KBM-7 (cell line): ENCODE data around the gene FMO2.
"Not testable (repeated sequence)": the region's sequence is repeated elsewhere in the genome, so short reads cannot be mapped to it uniquely, and the experiment has no call there.

Experiments
- DNase-seq: peaks from one replicate; pipeline ENCODE4 v3.0.0-alpha.2; 2015
- in situ Hi-C: fragments of 300-500 bp; cut with MboI; formaldehyde crosslinking; loops from 2 replicates; pipeline ENCODE4 v1.14.3; 2020; ENCODE audit warnings: low sequenced_read_pairs, low pct_unique_long_range_greater_than_20kb, mixed read lengths

FMO2 gene

DNA sequence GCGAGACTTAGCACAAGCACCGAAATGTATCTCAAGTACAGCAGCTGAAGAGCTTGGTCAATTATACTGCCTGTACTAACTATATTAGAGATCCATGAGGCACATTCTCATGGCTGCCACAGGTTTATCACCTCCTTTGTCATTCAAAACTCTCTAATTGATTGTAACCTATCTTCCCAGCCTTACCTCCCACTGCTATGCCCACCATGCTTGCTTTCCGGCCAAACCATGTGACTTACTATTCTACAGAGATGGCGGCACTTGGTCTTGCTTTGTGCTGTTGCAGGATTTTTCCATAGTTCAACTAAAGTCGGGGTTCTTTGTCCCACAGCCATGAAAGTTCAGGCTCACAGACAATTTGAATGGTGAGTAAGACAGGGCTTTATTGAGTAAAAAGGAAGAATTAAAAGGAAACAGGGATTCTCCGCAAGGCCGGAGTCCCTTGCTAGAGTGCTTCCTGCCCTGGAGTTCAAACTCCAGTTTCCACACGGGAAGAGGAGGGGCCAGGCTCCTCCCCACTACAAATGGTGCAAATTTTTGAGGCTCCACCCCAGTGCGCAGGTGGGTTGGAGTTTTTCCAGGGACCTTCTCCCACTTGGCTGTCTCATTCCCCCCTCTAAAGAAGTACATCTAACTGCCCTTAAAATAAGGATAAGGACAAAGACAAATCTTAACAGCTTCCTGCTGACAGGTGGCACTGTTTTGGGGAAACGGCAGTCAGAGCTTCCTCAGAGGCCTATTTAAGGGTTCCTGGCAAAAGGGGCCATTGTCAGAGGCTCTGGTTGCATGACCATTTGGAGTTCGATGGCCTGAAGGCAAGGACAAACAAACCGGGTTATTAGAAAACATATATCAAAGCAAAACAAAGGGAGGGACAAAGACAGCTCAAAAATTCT, 28.7 kb downstream of the FMO2 start:
- no peak for DNase-seq
- in situ Hi-C loops = no loop called here

DNA sequence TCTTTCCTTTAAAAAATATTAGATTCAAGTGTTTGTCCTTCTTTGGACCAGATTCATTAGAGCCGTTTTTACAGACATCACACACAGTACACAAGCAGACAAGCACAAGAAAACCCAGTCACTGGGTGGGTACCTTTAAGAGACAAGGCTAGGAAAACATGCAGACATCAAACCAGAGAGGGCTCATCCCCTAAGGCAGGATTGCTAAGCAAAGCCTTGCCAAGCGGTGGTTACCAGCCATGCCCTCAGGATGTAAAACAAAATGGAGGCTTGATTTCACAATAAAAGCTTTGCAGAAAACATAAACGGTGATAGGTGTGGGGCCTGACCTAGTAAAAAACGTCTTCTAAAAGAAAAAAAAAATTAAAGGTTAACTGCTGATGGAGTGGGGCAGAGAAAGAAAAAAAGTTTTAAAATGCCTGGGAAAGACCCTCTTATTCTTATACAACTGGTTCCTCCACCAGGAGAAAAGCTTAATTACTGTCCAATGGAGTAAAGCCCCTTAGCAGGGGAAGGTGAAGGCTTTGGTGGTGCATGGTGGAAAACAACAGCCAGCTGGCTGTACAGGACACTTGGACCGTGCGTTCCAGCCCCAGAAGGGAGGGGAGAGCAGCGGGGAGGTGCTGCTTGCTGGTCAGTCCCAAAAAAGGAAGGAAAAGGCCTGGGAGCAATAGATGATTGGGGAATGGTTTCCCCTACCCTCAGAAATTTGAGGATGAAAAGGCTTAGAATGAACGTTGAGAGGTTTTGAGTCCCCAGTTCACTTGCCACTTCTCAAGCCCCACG, 32.8 kb downstream of the FMO2 start:
- DNase-seq = no peak
- in situ Hi-C loops = no loop called here

DNA sequence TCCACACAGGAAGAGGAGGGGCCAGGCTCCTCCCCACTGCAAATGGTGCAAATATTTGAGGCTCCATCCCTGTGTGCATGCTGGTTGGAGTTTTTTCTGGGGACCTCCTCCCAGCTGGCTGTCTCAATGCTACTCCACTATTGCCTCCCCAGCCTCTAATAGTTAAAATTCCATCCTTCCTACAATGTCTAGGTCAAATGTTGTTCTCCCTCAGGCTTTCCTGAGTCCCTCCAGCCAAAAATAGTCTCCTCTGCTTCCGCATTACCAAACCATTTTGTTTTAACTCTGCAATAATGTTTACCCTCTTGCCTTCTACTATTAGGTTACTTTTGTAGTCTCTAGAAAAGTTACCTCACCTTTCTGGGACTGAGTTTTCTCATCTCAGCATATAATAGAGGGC, 33.6 kb downstream of the FMO2 start:
- in situ Hi-C loops = no loop called here
- no peak for DNase-seq

DNA sequence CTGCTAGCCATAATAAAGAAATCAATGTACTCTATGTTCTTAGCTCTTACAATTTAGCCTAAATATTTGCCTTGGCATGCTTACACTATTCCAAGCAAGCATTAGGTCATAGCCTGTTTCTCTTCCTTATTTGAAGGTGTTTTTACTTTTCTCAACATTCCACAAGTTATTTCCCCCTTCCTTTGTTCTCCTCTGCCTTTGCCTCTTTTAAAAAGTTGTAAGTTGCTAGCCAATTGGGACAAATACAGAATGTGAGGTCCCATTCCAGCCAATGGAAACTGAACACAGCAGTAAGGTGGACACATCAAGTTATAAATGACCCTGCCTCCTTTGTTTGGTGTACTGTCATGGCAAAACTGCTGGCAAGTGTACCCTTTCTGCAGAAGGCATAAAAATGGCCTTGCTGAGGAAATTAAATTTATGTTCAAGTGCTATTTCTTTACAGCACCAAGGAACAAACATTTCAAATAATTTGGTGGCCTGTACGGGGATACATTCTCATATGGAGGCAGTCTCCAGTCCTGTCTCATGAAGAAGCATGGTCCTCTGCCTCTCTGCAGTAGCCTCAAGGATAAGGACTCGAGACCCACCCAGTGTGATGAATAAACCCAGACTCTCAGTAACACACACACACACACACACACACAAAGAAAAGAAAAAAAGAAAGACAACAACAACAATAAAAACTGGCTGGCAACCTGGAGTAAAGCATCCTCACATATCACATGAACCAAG, 34.4 kb downstream of the FMO2 start:
- in situ Hi-C loops = no loop called here
- no peak for DNase-seq

DNA sequence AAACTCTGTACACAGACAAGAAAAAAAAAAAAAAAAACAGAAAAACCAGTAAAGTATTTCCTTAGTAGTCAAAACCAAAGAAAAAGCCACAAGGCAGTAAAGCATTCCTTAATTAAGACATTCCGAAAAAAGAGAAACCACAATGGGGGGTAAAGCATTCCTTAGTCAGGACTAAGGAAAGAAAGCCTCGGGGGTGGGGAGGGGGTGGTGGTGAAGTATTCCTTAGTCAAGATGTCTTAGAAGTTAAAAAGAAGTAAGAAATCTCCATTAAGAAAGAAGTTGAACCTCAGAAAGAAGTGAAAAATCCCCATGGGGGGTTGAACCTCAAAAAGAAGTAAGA, 35.0 kb downstream of the FMO2 start:
- in situ Hi-C loops = no loop called here
- DNase-seq = no peak

DNA sequence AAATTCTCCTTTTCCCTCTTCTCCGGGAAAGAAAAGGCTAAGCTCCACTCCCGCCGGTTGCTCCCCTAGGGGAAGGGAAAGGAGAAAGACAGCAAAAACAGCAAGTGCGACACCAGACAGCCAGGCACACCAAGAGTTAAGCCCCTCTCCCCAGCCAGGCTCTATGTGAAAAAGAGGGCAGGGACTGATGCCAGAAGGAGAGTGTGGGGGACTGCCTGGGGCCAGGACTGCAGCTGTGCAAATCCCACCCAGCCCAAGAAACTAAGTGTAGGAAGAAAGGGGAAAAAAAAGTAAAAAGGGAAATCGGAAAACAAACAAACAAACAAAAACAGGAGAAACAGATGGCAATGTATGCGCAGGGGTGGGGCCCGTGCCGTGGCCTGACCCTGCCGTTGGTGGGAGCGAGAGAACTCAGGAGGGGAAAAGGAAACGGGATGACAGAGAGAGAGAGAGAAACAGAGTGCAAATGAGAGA, 35.5 kb downstream of the FMO2 start:
- no peak for DNase-seq
- in situ Hi-C loops = no loop called here

DNA sequence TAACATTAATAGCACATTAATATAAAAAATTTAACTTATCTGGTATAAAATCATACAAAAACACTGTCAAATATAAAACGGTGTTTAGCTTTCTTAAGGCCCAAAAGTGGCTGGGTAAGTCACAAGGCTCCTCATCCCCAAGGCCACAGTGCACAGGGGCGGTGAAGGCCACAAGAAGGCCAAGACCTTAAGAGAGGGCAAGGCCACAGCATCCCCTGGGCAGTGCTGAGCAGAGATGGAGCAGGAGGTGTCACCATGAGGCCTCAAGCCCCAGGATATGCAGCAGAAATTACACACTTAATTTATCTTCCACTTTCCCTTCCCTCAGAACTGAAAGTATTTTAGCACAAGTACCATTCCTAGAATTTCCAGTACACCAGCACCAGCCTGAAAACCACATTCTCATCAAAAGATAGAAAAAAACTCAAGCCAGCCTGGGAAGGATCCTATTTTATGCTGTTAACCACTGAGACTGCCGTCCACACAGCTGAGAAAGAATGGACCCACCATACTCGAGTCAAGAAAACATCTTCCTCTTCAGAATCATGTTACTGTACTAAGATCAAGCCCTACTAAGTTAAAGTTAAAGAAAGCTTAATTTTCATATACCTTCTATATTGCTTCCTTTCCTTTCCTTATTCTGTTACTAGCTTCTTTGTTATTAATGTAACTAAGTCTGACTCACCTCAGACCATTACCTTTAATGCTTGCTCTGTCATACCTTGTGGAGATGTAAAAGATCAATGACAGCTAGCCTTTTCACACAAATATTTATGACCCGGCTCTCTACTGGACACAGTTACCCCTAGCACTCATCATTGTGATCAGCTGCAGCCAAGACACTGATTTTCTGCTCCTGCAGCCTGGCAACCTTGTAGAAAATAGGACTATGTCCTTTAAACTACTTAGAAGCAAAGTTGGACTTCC, 36.8 kb downstream of the FMO2 start:
- in situ Hi-C loops = no loop called here
- DNase-seq = no peak

DNA sequence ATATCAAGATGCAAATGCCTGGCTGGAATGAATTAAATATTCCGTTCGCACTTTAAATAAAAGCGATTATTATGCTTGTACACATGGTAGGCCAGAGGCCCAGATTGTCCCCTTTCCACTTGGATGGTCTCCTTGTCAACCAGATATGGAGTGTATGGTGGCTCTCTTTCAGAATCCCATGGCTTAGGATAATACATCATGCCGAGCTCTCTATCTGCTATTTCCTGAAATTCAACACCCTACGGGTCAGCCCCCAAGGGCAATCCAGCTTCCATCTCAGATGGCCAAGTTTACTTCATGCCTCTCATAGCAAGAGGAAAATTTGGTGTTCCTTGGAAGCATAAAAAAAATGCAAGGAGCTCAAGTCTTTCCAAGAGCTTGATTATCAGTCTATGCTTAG, 37.8 kb downstream of the FMO2 start:
- in situ Hi-C loops = no loop called here
- no peak for DNase-seq

DNA sequence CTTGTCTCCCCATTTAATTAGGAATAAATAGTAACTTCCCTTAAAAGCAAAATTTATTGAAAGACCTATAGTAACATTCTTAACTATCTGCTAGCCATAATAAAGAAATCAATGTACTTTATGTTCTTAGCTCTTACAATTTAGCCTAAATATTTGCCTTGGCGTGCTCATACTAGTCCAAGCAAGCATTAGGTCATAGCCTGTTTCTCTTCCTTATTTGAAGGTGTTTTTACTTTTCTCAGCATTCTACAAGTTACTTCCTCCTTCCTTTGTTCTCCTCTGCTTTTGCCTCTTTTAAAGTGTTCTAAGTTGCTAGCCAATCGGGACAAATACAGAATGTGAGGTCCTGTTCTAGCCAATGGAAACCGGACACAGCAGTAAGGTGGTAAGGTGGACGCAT, 39.2 kb downstream of the FMO2 start:
- in situ Hi-C loops = not testable (repeated sequence)
- DNase-seq = peak; percentile 23

DNA sequence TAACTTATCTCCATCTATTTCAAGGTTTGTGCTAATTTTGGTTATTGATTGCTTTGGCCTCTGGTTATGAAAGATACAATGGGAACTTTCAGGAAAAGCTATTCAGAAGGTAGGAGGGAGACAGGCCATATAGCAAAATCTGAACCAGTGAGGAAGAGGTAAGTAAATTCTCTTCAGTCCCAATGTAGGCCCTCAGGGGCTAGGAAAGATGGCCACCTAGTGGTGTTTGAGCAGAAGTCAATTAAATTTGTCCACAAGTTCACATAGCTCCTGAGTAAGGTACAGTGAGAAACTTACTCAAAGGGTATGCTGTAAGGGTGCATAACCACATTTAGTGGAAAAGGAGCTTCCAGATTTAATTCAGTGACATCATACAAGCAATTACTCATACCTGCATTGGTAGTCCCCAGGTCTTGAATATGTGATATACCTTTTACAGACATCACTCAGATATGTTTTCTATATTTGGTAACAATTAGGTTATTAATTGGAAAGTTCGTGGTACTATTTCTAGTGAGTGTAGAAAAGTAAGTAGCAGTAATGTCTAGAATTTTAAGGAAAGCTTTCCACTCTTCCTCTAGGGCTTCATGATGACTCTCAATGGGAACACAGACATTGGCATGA, 41.8 kb downstream of the FMO2 start:
- in situ Hi-C loops = no loop called here
- peak; percentile 45 for DNase-seq

DNA sequence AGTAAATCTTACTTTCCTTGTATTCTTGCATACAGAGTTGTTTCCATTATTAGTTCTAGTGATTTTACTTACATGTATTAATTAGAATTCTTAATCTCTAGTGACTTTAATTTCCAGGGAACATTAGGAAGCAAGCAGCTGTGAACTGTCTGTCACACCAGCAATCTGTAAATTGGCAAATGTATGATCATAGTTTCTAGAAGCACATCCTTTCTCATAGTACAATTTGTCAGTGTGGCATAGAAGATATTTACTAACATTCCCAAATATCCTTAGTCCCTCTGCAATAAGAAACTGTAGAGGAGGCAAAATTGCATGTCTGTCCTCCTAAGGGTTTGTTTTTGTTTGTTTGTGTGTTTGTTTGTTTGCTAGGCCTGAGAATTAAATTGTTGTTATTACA, 46.2 kb downstream of the FMO2 start:
- no peak for DNase-seq
- in situ Hi-C loops = no loop called here

DNA sequence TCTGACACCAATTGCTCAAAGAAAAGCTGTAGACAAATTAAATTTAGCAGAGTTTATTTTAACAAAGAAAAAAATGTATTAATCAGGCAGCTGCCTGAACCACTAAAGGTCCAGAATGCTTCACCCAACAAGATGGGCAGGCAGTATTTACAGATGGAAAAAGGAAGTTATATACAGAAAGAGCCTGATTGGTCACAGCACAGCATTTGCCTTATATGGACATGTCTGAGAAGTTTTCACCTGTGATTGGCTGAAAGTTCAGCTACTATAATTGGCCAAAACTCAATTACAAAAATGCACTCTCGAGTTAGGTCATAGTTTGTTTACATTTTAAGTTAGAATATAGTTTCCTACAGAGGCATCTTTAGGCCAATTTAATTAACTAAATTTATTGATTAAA, 48.1 kb downstream of the FMO2 start:
- in situ Hi-C loops = no loop called here
- no peak for DNase-seq

DNA sequence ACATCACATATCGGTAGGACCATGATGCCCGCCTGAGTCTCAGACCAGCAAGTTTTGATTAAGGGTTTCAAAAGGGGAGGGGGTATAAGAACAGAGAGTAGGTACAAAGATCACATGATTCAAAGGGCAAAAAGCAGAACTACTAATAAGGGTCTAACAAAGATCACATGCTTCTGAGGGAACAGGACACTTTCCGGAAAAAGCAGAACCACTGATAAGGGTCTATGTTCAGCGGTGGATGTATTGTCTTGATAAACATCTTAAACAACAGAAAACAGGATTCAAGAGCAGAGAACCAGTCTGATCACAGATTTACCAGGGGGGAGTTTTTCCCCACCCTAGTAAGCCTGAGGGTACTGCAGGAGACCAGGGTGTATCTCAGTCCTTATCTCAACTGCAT, 51.1 kb downstream of the FMO2 start:
- in situ Hi-C loops = not testable (repeated sequence)
- DNase-seq = peak; percentile 54

DNA sequence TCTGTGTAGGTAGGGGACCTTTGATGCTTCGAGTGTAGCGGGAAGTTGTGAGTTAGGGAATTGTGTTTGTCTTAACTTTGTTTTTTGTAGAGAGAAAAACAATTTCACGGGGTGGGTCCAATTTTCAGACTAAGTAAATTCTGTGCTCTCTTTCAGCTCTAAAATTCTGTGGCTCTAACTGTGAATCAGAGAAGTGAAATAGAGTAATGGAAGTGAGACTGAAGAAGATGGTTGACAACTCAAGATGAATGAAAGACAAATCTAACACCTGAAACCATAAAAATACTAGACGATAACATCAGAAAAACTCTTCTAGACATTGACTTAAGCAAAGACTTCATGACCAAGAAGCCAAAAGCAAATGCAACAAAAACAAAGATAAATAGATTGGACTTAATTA, 58.8 kb downstream of the FMO2 start:
- in situ Hi-C loops = no loop called here

DNA sequence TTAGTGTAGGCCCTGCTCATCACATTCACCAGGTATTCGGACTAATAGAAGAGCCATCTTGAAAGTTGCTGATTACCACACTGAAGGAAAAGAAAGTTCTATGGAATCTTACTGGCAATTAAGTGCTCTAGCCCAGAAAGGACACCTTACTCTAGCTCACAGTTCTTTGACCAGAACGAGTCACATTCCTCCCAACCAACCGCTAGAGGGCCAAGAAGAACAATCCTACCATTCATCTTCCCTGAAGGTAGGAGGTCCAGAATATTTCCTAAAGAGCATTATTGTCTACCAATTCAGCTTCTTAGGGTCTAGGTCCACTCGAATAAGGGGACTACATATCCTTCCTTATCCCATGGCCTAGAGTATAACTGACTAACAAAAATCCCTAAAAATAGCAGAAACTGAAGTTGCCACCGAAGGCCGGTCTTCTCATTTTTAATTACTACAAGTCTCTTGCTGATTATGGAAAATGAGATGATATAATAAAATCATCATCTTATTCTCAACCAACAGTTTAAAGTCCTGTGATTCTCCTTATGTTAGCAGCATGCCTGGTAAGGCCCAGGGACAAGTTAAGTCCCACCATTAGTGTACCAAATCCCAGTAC, 60.5 kb downstream of the FMO2 start:
- peak; percentile 36 for DNase-seq

More for the DNA sequence above, 58.8 kb downstream of the FMO2 start:
- DNase-seq = no peak

DNA sequence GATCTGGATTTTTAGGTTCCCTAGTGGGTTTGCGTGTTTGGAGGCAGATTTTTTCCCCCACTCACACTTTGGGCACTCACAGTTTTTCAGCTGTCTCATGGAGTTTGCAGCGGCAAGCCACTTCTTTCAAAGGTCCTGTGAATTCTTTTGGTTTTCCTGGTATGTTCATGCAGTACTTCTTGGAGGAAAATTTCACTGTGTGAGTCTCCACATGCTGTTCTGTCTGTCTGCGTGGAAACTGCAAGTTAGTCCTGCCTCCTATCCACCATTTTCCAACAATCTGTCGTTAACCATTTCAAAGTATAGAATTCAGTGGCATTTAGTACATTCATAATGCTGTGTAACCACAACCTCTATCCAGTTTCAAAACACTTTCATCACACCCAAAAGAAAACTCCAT, 62.4 kb downstream of the FMO2 start:
- in situ Hi-C loops = no loop called here
- DNase-seq = no peak

More for the DNA sequence above, 60.5 kb downstream of the FMO2 start:
- in situ Hi-C loops = no loop called here

DNA sequence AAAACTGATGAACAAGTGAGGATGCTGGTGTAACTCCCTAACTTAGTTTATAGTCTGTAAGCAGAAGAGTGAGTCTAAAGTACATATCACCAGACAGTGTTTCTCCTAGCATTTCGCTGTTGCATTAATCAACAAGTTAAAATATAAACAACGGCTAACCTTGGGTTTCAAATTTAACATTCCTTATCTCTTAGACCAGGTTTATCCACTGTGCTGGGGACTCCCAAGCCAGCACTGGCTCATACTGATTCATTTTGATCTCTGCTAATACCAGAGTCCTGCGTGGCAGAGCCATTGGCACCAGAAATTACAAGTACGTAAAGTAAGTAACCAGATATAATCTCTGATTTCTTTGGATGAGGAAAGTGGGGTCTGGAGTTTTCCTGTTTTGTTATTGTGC, 63.2 kb downstream of the FMO2 start, which contains the start of gene FMO1:
Gene FMO1 (plus strand): TSS at position 193 of the 400 bp plus-strand sequence. CDS start 9,594 bp downstream, outside the sequence.
- no peak for DNase-seq
- in situ Hi-C loops = no loop called here

DNA sequence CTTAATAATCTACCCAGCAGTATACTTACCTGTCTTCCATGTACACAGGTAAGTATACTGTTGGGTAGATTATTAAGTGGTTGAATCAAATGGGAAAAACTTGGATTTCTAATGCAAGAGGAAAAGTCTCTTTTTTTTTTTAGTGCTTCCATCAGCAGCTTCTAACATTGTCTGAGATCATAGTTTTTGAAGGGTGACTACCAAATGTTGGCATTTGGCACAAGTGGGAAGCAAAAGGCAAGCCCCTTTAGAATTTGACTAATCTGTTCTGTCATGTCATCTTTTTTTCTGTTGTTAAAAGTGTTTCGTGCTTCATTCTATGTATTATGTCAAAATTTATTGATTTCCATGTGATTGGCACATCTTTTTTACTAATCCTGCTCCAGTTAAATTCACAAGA, 63.7 kb downstream of the FMO2 start:
- DNase-seq = no peak

More for the DNA sequence above, 63.7 kb downstream of the FMO2 start:
- in situ Hi-C loops = no loop called here
